CD14-positive monocyte (primary cell): ENCODE data around the gene PHLDB3. TPM values are rescaled to one million over a fixed set of nuclear protein-coding genes. Genes with fewer than 3 reads are reported as not detected.
A peak's percentile ranks its signal among the peaks of the same experiment; 100 is the strongest.

ENCODE experiments used
- DNase-seq, 3 donors: peaks; one replicate each; pipeline ENCODE4 v3.0.0-alpha.2; 2011 to 2022
- H2AFZ ChIP-seq: 2 replicates; pipeline ENCODE4 v1.6.0; 2012; ENCODE audit warnings: mild to moderate bottlenecking, low read depth, low read length, inconsistent platforms; ENCODE audit not compliant: insufficient read depth, poor library complexity, severe bottlenecking
- H3K27ac ChIP-seq, 2 donors: 1 replicate in 1 of 2; 2 replicates in 1 of 2; pipeline ENCODE4 v1.5.1; 2012 to 2013; ENCODE audit warnings: low read length in 2 of 2, control low read depth in 1 of 2, inconsistent platforms in 1 of 2, low read depth in 1 of 2, mild to moderate bottlenecking in 1 of 2
- H3K27me3 ChIP-seq, 2 donors: one replicate each; pipeline versions ENCODE4 v1.6.0 to v1.6.1; 2011 to 2013; ENCODE audit warnings: low read length in 2 of 2; ENCODE audit not compliant: control insufficient read depth in 2 of 2, insufficient read depth in 2 of 2
- H3K36me3 ChIP-seq, 2 donors: replicated peaks in 1 of 2; 1 replicate in 1 of 2; 2 replicates in 1 of 2; pipeline versions ENCODE4 v1.5.1 to v1.6.1; 2012 to 2013; ENCODE audit warnings: low read length in 2 of 2, control low read depth in 1 of 2, inconsistent platforms in 1 of 2, mild to moderate bottlenecking in 1 of 2; ENCODE audit not compliant: insufficient read depth in 2 of 2, control insufficient read depth in 1 of 2
- H3K4me1 ChIP-seq, 2 donors: 1 replicate in 1 of 2; 2 replicates in 1 of 2; pipeline versions ENCODE4 v1.5.1 to v1.6.1; 2012 to 2013; ENCODE audit warnings: low read length in 2 of 2, control low read depth in 1 of 2, inconsistent platforms in 1 of 2, mild to moderate bottlenecking in 1 of 2, moderate library complexity in 1 of 2; ENCODE audit not compliant: insufficient read depth in 2 of 2, control insufficient read depth in 1 of 2
- H3K4me2 ChIP-seq: replicated peaks from 2 replicates; pipeline ENCODE3; 2012; ENCODE audit warnings: low read length, moderate library complexity, mild to moderate bottlenecking; ENCODE audit not compliant: poor library complexity, severe bottlenecking; ENCODE audit errors: extremely low read depth
- H3K4me3 ChIP-seq, 3 experiments: fragments of 200-600 bp in 1 of 3; sonication (generic) in 1 of 3; replicated peaks in 1 of 3; 1 replicate in 2 of 3; 2 replicates in 1 of 3; pipeline ENCODE4 v1.5.1; 2011 to 2013; ENCODE audit warnings: low read length in 3 of 3, mild to moderate bottlenecking in 3 of 3, control low read depth in 2 of 3, low read depth in 2 of 3, inconsistent platforms in 1 of 3, moderate library complexity in 1 of 3
- H3K79me2 ChIP-seq: 2 replicates; pipeline ENCODE4 v1.6.0; 2012; ENCODE audit warnings: mild to moderate bottlenecking, control low read depth, inconsistent platforms, low read length, moderate library complexity; ENCODE audit not compliant: insufficient read depth
- H3K9ac ChIP-seq: 2 replicates; pipeline ENCODE4 v1.6.0; 2017; ENCODE audit warnings: low read length, mild to moderate bottlenecking; ENCODE audit not compliant: insufficient read depth, poor library complexity, severe bottlenecking
- H3K9me3 ChIP-seq, 2 donors: replicated peaks in 1 of 2; 1 replicate in 1 of 2; 2 replicates in 1 of 2; pipeline versions ENCODE4 v1.5.1 to v1.6.1; 2012 to 2013; ENCODE audit warnings: low read length in 2 of 2, control low read depth in 1 of 2; ENCODE audit not compliant: control insufficient read depth in 1 of 2, insufficient read depth in 1 of 2
- H4K20me1 ChIP-seq: 2 replicates; pipeline ENCODE4 v1.6.0; 2012; ENCODE audit warnings: mild to moderate bottlenecking, low read length, control low read depth, moderate library complexity; ENCODE audit not compliant: insufficient read depth
- H3K27ac Mint-ChIP-seq, 7 donors: one replicate each; pipeline ENCODE4 v1.8.0; 2020; ENCODE audit warnings: mild to moderate bottlenecking in 7 of 7, mixed read lengths in 7 of 7, moderate library complexity in 6 of 7, inconsistent platforms in 2 of 7
- H3K27me3 Mint-ChIP-seq, 3 donors: one replicate each; pipeline ENCODE4 v1.8.0; 2021 to 2022; ENCODE audit warnings: low read depth in 3 of 3, mild to moderate bottlenecking in 3 of 3, mixed read lengths in 3 of 3, moderate library complexity in 3 of 3, inconsistent platforms in 1 of 3
- H3K36me3 Mint-ChIP-seq, 2 donors: one replicate each; pipeline ENCODE4 v1.8.0; 2020; ENCODE audit warnings: mixed read lengths in 2 of 2, inconsistent platforms in 1 of 2, mild to moderate bottlenecking in 1 of 2
- H3K4me1 Mint-ChIP-seq: one replicate; pipeline ENCODE4 v1.8.0; 2020; ENCODE audit warnings: mild to moderate bottlenecking, mixed read lengths
- H3K4me3 Mint-ChIP-seq, 2 donors: one replicate each; pipeline ENCODE4 v1.8.0; 2020; ENCODE audit warnings: mild to moderate bottlenecking in 2 of 2, mixed read lengths in 2 of 2, moderate library complexity in 1 of 2
- H3K9me3 Mint-ChIP-seq, 7 donors: one replicate each; pipeline ENCODE4 v1.8.0; 2020 to 2022; ENCODE audit warnings: mixed read lengths in 7 of 7, mild to moderate bottlenecking in 6 of 7, moderate library complexity in 6 of 7, inconsistent platforms in 2 of 7
- WGBS: methylation state at CpG from one replicate; pipeline ENCODE4 v1.1.5; 2013; ENCODE audit warnings: missing lambda C conversion rate; ENCODE audit not compliant: insufficient coverage; 5-methylcytosine and 5-hydroxymethylcytosine counted together
- intact Hi-C, 2 donors: fragments of 100-400 bp; cut with micrococcal nuclease; formaldehyde crosslinking; loops; one replicate each; pipeline versions ENCODE4 v1.15.0 to v1.15.1; 2023
- polyA plus RNA-seq, 3 donors: library from polyadenylated mRNA; depleted of rRNA in 1 of 3; unstranded in 2 of 3; stranded (reverse) in 1 of 3; fragments of 300-500 nt in 2 of 3; fragments of >200 nt in 1 of 3; fragmentation: Illumina TruSeq in 2 of 3; gene quantifications; 1 replicate in 2 of 3; 2 replicates in 1 of 3; pipeline ENCODE4 v1.2.3, GENCODE V29; 2012 to 2021
- TF ChIP-seq, protein P1 (sequence below): fragments of 200-600 bp; IDR thresholded peaks from one replicate; pipeline ENCODE4 v1.8.0; 2022; ENCODE audit warnings: antibody characterized with exemption, mild to moderate bottlenecking

Gene PHLDB3
- polyA plus RNA-seq, 3 donors, result 1.4 to 3.4 (median 1.7) TPM

GRCh38 chr19:43546581-43546980, 42.0 kb upstream of the PHLDB3 start:
- Mint-ChIP-seq H3K27me3 (peaks cover 0 to 2% (median 0%) of the 10 kb centered on the region in 3 donors), H3K36me3 (peaks cover 64 to 90% of the 10 kb centered on the region in 2 donors), H3K4me1 (no peaks in the 10 kb centered on the region), H3K27ac (peak overlapping the region in 1 of 7 donors; percentile 30), H3K4me3 (no peak overlapping the region), H3K9me3 (no peaks in the 10 kb centered on the region)
- H3K27ac ChIP-seq, result no peak overlapping the region
- H3K9ac ChIP-seq, result no peak overlapping the region
- H3K4me3 ChIP-seq, result no peak overlapping the region
- H3K79me2 ChIP-seq, result no peaks in the 10 kb centered on the region
- no peaks in the 10 kb centered on the region for H3K27me3 ChIP-seq
- H3K4me2 ChIP-seq, result no peak overlapping the region
- TF ChIP-seq, protein P1, sequence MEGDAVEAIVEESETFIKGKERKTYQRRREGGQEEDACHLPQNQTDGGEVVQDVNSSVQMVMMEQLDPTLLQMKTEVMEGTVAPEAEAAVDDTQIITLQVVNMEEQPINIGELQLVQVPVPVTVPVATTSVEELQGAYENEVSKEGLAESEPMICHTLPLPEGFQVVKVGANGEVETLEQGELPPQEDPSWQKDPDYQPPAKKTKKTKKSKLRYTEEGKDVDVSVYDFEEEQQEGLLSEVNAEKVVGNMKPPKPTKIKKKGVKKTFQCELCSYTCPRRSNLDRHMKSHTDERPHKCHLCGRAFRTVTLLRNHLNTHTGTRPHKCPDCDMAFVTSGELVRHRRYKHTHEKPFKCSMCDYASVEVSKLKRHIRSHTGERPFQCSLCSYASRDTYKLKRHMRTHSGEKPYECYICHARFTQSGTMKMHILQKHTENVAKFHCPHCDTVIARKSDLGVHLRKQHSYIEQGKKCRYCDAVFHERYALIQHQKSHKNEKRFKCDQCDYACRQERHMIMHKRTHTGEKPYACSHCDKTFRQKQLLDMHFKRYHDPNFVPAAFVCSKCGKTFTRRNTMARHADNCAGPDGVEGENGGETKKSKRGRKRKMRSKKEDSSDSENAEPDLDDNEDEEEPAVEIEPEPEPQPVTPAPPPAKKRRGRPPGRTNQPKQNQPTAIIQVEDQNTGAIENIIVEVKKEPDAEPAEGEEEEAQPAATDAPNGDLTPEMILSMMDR, result no peak
- DNase-seq, result no peak
- WGBS, result 94% methylated on average over 2 of the region's 3 CpGs
- intact Hi-C loops, result no loop called here
- peaks cover 61 to 85% of the 10 kb centered on the region in 2 donors for H3K36me3 ChIP-seq
- no peaks in the 10 kb centered on the region for H3K9me3 ChIP-seq
- H3K4me1 ChIP-seq, result no peaks in the 10 kb centered on the region
- H4K20me1 ChIP-seq, result no peaks in the 10 kb centered on the region
- H2AFZ ChIP-seq, result no peak overlapping the region

DNA sequence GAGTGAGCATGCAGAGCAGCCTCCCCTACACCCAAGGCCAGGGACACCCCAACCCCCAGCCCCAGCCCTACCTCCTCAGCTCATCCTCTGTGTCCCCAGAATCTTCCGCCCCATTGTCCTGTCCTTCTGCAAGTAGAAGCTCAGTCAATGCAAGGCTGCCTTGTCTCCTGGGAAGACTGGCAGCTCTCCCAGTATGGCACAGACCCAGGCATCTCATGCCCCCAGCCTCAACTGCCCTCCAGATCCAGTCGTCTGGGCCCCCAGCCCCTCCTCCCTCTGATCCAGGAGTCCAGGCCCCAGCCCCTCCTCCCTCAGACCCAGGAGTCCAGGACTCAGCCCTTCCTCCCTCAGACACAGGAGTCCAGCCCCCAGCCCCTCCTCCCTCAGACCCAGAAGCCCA, 41.4 kb upstream of the PHLDB3 start:
- no peaks in the 10 kb centered on the region for H3K27me3 ChIP-seq
- H4K20me1 ChIP-seq, result no peaks in the 10 kb centered on the region
- H3K9me3 ChIP-seq, result no peaks in the 10 kb centered on the region
- no peaks in the 10 kb centered on the region for H3K9me3 Mint-ChIP-seq
- H3K4me2 ChIP-seq, result no peak overlapping the region
- WGBS, result 96% methylated on average over 2 of the region's 2 CpGs
- peak overlapping the region in 2 of 7 donors; percentile 32 to 46 for H3K27ac Mint-ChIP-seq
- H3K27ac ChIP-seq, result no peak overlapping the region
- H3K4me3 Mint-ChIP-seq, result no peak overlapping the region
- peaks cover 58 to 85% of the 10 kb centered on the region in 2 donors for H3K36me3 ChIP-seq
- peaks cover 63 to 90% of the 10 kb centered on the region in 2 donors for H3K36me3 Mint-ChIP-seq
- no peaks in the 10 kb centered on the region for H3K4me1 ChIP-seq
- no peaks in the 10 kb centered on the region for H3K4me1 Mint-ChIP-seq
- H3K27me3 Mint-ChIP-seq, result peaks cover 0 to 2% (median 0%) of the 10 kb centered on the region in 3 donors
- TF ChIP-seq, protein P1, result no peak
- H3K9ac ChIP-seq, result no peak overlapping the region
- H2AFZ ChIP-seq, result no peak overlapping the region
- intact Hi-C loops, result no loop called here
- H3K4me3 ChIP-seq, result no peak overlapping the region
- DNase-seq, result no peak
- H3K79me2 ChIP-seq, result no peaks in the 10 kb centered on the region
